HEK293T (cell line): ENCODE measurements around the gene IL1B.

Source experiments
- CTCF ChIA-PET: fragments of 350-600 bp; formaldehyde crosslinking; extraction: SDS; loops from one replicate; lab custom pipeline; 2021; ENCODE audit warnings: antibody characterized with exemption, inconsistent platforms; lab: Yijun Ruan, JAX
- POLR2A ChIA-PET: fragments of 350-600 bp; formaldehyde crosslinking; extraction: SDS; loops from one replicate; lab custom pipeline; 2020; ENCODE audit warnings: antibody characterized with exemption, inconsistent platforms; lab: Yijun Ruan, JAX
- DNase-seq: peaks from one replicate; pipeline ENCODE4 v3.0.0; 2012; ENCODE audit warnings: mixed read lengths; ENCODE audit errors: extremely low spot score
- ARNT ChIP-seq: fragments of 450-650 bp; IDR thresholded peaks from 2 replicates; pipeline ENCODE4 v1.6.1; 2017; ENCODE audit warnings: mild to moderate bottlenecking
- BHLHE40 ChIP-seq: fragments of 450-650 bp; IDR thresholded peaks from 2 replicates; pipeline ENCODE4 v1.6.1; 2016; ENCODE audit warnings: mild to moderate bottlenecking, moderate library complexity, borderline replicate concordance
- CTBP1 ChIP-seq: fragments of 450-650 bp; IDR thresholded peaks from 2 replicates; pipeline ENCODE4 v1.6.1; 2016; ENCODE audit warnings: borderline replicate concordance
- ELF4 ChIP-seq: fragments of 450-650 bp; IDR thresholded peaks from 2 replicates; pipeline ENCODE4 v1.6.1; 2017; ENCODE audit warnings: antibody characterized with exemption
- FOXA1 ChIP-seq: fragments of 450-650 bp; IDR thresholded peaks from 2 replicates; pipeline ENCODE4 v1.6.1; 2016; ENCODE audit warnings: mild to moderate bottlenecking
- FOXK2 ChIP-seq: fragments of 450-650 bp; IDR thresholded peaks from 2 replicates; pipeline ENCODE4 v1.6.1; 2016; ENCODE audit warnings: mild to moderate bottlenecking
- FOXM1 ChIP-seq: fragments of 450-650 bp; IDR thresholded peaks from 2 replicates; pipeline ENCODE4 v1.6.1; 2017; ENCODE audit warnings: mild to moderate bottlenecking, borderline replicate concordance
- HDGF ChIP-seq: fragments of 450-650 bp; IDR thresholded peaks from 2 replicates; pipeline ENCODE4 v1.6.1; 2017; ENCODE audit warnings: antibody characterized with exemption, borderline replicate concordance
- L3MBTL2 ChIP-seq: fragments of 450-650 bp; conservative IDR thresholded peaks from 2 replicates; pipeline ENCODE4 v1.6.1; 2016; ENCODE audit warnings: mild to moderate bottlenecking
- LEF1 ChIP-seq: fragments of 450-650 bp; IDR thresholded peaks from 2 replicates; pipeline ENCODE4 v1.6.1; 2017; ENCODE audit warnings: mild to moderate bottlenecking, borderline replicate concordance
- NFRKB ChIP-seq: fragments of 450-650 bp; IDR thresholded peaks from 2 replicates; pipeline ENCODE4 v1.6.1; 2016; ENCODE audit warnings: mild to moderate bottlenecking, moderate library complexity
- PKNOX1 ChIP-seq: fragments of 450-650 bp; IDR thresholded peaks from 2 replicates; pipeline ENCODE4 v1.6.1; 2016
- SP1 ChIP-seq: fragments of 450-650 bp; IDR thresholded peaks from 2 replicates; pipeline ENCODE4 v1.6.1; 2017
- SUZ12 ChIP-seq: fragments of 450-650 bp; IDR thresholded peaks from 2 replicates; pipeline ENCODE4 v1.6.1; 2016; ENCODE audit warnings: mild to moderate bottlenecking
- TARDBP ChIP-seq: fragments of 450-650 bp; IDR thresholded peaks from 2 replicates; pipeline ENCODE4 v1.6.1; 2016
- ZNF384 ChIP-seq: fragments of 450-650 bp; IDR thresholded peaks from 2 replicates; pipeline ENCODE4 v1.6.1; 2016

Gene IL1B

GRCh38 chr2:112836695-112837117 is at the start of gene IL1B:
Gene IL1B (minus strand): TSS chr2:112836779. CDS start chr2:112836229, 550 bp downstream.
- ChIA-PET POLR2A (no interaction called here), CTCF (no interaction called here)
- no peak for TF ChIP-seq SUZ12
- no peak for TF ChIP-seq NFRKB
- TF ChIP-seq LEF1: no peak
- TF ChIP-seq PKNOX1: no peak
- TF ChIP-seq ZNF384: no peak
- no peak for TF ChIP-seq FOXM1
- TF ChIP-seq L3MBTL2: no peak
- no peak for TF ChIP-seq CTBP1
- no peak for TF ChIP-seq ARNT
- no peak for TF ChIP-seq SP1
- TF ChIP-seq FOXK2: no peak
- no peak for TF ChIP-seq ELF4
- TF ChIP-seq BHLHE40: no peak
- no peak for TF ChIP-seq HDGF
- TF ChIP-seq TARDBP: no peak
- TF ChIP-seq FOXA1: no peak
- DNase-seq: no peak

GRCh38 chr2:112886291-112886690 is 49.7 kb upstream of the IL1B start:
- CTCF ChIA-PET: interaction anchor here (1.1 to 3.2 kb wide), 2 partner anchors 135 to 137 kb away, joined by 5 to 28 read pairs; no protein-coding TSS in a partner anchor
- TF ChIP-seq FOXA1 (no peak), FOXK2 (no peak), HDGF (no peak), ELF4 (no peak), L3MBTL2 (no peak), NFRKB (no peak), ARNT (no peak), FOXM1 (no peak), BHLHE40 (no peak), SUZ12 (no peak), TARDBP (no peak), ZNF384 (no peak), CTBP1 (no peak), PKNOX1 (no peak)
- no peak for DNase-seq
- POLR2A ChIA-PET: no interaction called here

GRCh38 chr2:112885506-112885902 is 48.9 kb upstream of the IL1B start:
- no peak for DNase-seq
- ChIA-PET CTCF (interaction anchor here (0.6 to 3.2 kb wide), 19 partner anchors 9 to 285 kb away, joined by 3 to 28 read pairs (median 3); partner anchors contain the start of gene IL37), POLR2A (no interaction called here)
- TF ChIP-seq NFRKB (no peak), BHLHE40 (no peak), CTBP1 (no peak)

- CTCF ChIA-PET: interaction anchor here (0.6 to 3.2 kb wide), 19 partner anchors 8 to 285 kb away, joined by 3 to 28 read pairs (median 3); partner anchors contain the start of gene IL37
- peak; percentile 70 for DNase-seq
- POLR2A ChIA-PET: no interaction called here
- no peak for TF ChIP-seq LEF1
- no peak for TF ChIP-seq PKNOX1
- no peak for TF ChIP-seq ARNT
- no peak for TF ChIP-seq CTBP1
- no peak for TF ChIP-seq SP1
- TF ChIP-seq NFRKB: no peak
- no peak for TF ChIP-seq FOXM1
- TF ChIP-seq FOXA1: no peak
- TF ChIP-seq SUZ12: no peak
- TF ChIP-seq L3MBTL2: no peak
- no peak for TF ChIP-seq ELF4
- TF ChIP-seq TARDBP: no peak
- TF ChIP-seq BHLHE40: no peak
- no peak for TF ChIP-seq HDGF
- TF ChIP-seq FOXK2: no peak
- no peak for TF ChIP-seq ZNF384
Measured at GRCh38 chr2:112884869-112885505, 48.4 kb upstream of the IL1B start.

- DNase-seq: no peak
- no peak for TF ChIP-seq BHLHE40
- no peak for TF ChIP-seq SP1
- no peak for TF ChIP-seq NFRKB
- TF ChIP-seq CTBP1: no peak
- TF ChIP-seq L3MBTL2: no peak
- no peak for TF ChIP-seq ZNF384
- TF ChIP-seq FOXA1: no peak
- CTCF ChIA-PET: no interaction called here
- POLR2A ChIA-PET: no interaction called here
Measured at GRCh38 chr2:112883669-112884068, 47.1 kb upstream of the IL1B start.

GRCh38 chr2:112881217-112881985 is 44.8 kb upstream of the IL1B start:
- ChIA-PET POLR2A (no interaction called here), CTCF (interaction anchor here (0.6 kb wide), 1 partner anchor 128 kb away, joined by 3 read pairs; no protein-coding TSS in a partner anchor)
- no peak for DNase-seq
- TF ChIP-seq CTBP1 (no peak), BHLHE40 (no peak), TARDBP (no peak), ZNF384 (no peak), ARNT (no peak), SUZ12 (no peak), SP1 (no peak), LEF1 (no peak), FOXK2 (no peak), NFRKB (no peak), FOXM1 (no peak), FOXA1 (no peak), PKNOX1 (no peak), ELF4 (no peak), HDGF (no peak), L3MBTL2 (no peak)
